COLO668 (cell line): ENCODE results near the gene CDIPT.
"Not testable (repeated sequence)": the region's sequence is repeated elsewhere in the genome, so short reads cannot be mapped to it uniquely, and the experiment has no call there.

Experiments
- DNase-seq: peaks from one replicate; lab custom pipeline; 2025; ENCODE audit not compliant: unreplicated experiment; lab: John Stamatoyannopoulos, UW

The CDIPT gene

GRCh38 chr16:29897333-29897732 is 34.3 kb upstream of the CDIPT start:
- no peak for DNase-seq

- no peak for DNase-seq
Measured at GRCh38 chr16:29896841-29897240, 33.8 kb upstream of the CDIPT start.

DNA sequence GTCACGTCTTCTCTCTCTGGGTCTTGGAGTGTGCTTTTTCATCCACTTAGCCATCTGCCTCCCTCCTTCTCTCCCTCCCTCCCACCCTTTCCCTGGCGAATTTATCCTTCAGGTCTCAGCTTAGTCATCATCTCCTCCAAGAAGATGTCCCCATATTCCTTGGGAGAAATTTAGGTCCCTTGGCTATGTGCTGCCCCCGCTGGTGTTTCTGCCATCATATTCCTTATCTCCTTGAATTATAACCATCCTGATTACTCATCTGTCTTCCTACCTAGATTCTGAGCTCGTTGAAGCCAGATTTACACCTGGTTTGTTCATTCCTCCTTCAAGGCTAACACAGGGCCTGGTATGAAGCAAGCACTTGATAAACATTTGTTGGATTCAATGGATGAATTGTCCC is 31.3 kb upstream of the CDIPT start:
- DNase-seq, result no peak

DNA sequence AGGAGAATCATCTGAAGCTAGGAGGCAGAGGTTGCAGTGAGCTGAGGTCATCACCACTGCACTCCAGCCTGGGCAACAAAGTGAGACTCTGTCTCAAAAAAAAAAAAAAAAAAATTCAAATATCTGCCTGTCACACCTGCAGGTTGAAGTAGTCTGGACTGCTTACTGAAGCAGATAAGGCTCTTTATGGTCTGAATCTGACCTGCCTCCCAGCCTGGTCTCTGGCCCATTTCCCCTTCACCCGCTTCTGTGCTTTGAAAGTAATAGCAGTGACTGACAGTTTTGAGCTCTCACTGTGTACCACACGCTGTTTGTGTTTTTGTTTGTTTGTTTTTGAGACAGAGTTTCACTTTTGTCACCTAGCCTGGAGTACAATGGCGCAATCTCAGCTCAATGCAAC is 30.5 kb upstream of the CDIPT start:
- DNase-seq, result no peak

DNA sequence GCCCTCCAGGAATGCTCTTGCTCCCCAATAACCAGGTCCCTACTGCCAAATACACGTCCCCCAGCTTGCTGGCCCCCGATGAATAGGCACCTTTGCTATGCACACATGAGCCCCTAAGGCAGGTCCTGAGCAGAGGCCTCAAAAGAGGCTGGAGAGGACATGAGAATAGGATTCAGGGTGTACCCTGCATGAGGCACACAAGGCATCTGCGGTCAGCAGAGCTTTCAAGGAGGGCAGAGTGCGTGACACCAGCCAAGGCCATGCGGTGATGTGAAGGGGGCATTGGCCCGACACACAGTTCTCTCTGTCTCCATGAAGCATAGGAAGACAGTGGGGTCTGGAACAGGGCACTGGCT is 29.4 kb upstream of the CDIPT start:
- no peak for DNase-seq

- no peak for DNase-seq
Measured at GRCh38 chr16:29891525-29892457, 28.8 kb upstream of the CDIPT start.

- DNase-seq, result not testable (repeated sequence)
Measured at GRCh38 chr16:29889372-29889771, 26.3 kb upstream of the CDIPT start.

- DNase-seq, result no peak
Measured at GRCh38 chr16:29883987-29884386, 21.0 kb upstream of the CDIPT start.

DNA sequence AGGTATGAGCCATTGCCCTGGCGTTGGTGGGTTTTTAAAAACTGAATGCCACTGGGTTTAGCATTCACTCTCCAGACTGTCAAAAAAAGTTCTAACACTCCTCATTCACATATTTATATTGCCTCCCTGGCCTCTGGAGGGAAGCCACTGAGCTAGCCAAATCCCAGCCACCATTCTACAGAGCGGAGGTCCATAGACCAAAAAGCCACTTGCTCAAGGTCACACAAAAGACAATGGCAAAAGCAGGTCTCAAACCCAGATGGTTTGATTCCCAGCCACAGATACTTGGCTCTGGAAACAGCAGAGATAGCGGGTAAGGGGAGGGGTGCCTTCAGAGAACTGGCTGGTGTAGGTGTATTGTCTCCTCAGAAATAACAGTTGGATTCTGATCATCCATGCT is 18.0 kb upstream of the CDIPT start:
- no peak for DNase-seq

DNA sequence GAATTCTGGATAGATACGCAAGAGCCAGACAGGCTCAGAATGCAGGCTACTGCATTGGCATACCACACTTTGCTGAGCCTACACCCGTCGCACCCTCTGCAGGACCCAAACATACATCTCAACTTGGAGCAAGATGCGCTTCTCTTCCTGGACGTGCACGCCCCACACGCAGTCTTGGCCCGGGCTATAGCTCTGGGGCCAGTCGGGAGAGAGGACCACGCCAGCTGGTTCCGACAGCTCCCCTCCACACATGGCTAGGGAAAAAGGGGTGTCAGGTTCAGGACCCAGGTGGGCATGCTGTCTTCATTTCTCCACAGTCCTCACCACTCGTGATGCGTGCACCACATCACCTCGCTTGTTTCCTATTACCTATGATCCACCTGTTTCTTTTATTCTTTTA is 15.1 kb upstream of the CDIPT start:
- DNase-seq, result no peak

- DNase-seq, result no peak
Measured at GRCh38 chr16:29877266-29877961, 14.4 kb upstream of the CDIPT start.

DNA sequence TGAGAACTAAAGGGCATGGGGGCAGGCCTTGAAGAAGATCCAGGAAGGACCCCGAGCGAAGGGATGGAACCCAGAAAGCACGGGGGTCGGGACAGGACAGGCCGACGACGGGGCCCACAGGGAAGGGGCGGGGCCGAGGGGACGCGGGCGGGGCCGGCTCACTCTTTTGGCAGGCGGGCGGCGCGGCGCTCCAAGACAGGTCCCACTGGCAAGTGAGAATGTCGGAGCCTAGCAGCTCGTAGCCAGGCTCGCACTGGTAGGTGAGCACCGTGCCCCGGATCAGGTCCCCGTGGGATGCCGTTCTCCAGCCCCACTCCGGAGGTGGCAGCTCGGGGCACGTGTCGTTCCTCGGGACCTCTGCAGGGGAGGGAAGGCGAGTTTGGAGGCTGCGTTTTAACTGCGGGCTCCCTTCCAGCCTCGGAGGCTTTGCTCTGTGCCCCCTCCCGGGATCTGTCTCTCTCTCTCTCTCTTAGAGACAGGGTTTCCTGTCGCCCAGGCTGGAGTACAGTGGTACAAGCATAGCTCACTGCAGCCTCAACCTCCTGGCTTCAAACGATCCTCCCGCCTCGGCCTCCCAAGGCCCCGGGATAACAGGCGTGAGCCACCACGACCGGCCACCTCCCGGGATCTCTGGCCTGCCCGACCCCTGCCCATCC is 13.7 kb upstream of the CDIPT start:
- no peak for DNase-seq

DNA sequence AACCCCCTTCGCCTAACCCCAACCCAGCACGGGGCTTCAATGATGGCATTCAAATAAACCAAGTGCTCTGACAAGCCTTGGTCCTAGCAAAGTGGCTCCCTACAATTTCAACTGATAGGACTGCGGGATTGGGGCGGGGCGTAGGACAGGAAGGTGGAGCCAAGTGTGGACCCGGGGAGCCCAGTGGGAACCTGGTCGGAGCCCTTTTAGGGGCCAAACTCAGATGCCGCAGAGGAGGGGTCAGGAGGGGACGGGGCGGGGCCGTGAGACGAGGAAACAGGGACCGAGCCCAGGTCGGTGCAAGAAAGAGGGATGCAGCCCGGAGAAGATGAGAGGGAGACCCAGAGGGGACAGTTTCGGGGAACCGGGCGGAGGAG is 13.2 kb upstream of the CDIPT start:
- no peak for DNase-seq

- no peak for DNase-seq
Measured at GRCh38 chr16:29875206-29875605, 12.2 kb upstream of the CDIPT start.

DNA sequence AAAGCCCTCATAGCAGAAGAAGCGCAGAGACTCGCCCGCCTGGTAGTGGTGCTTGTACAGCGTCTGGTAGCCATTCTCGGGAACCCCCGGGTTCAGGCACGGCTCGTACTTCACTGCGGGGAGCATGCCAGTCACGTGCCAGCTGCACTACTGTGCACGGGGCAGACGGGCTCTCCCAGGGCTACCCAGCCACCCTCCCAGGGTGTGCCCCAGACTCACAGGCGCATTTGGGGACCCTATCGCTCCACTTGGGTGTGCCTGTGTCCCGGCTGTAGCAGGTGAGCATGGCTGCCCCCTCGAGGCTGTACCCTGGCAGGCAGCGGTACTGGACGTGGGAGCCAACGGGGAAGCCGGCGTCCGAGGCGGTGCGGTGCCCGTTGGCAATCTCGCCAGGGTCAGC is 10.3 kb upstream of the CDIPT start:
- no peak for DNase-seq

- DNase-seq, result no peak
Measured at GRCh38 chr16:29871822-29872546, 9.0 kb upstream of the CDIPT start.

- not testable (repeated sequence) for DNase-seq
Measured at GRCh38 chr16:29869067-29869466, 6.0 kb upstream of the CDIPT start.

GRCh38 chr16:29868396-29869009 is 5.5 kb upstream of the CDIPT start:
- DNase-seq, result peak; percentile 10

DNA sequence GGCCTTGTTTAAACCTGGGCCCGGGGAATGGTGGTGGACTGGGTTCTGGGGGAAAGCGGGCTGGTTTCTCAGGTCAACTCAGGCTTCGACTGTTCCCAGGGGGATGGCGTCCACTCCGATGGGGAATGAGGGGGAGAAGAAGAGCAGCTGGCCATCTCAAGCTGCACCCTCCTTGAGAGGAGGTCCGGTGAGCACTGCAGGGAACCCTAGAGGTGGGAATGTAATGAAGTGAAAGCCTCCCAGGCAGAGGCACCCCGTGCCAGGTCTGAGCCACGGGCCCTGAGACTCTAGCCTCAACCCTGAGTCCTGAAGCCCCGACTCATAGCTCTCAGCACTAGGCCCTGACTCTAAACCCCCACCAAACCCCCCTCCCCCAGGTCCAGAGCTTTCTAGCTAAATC is 1.2 kb upstream of the CDIPT start:
- no peak for DNase-seq

DNA sequence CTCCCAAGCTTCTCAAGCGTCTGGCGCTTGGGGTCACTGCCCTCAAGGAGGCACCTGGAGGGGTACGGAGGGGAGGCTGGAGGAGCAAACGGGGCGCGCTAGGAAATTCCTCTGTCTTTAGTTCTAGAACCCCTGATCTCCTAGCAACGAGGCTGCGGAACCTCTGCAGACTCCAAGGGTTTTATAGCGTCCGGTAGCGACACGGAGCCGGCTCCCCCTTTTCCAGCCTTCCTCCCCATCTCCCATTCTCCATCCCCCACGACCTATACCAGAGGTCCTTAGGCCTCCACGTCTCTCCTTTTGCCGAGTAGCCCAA is 601 bp upstream of the CDIPT start:
- no peak for DNase-seq

GRCh38 chr16:29862383-29862883 is 593 bp downstream of the CDIPT start:
- DNase-seq, result peak; percentile 40
